ENCODE results near the gene ACSL6. TPM values are rescaled to one million over a fixed set of nuclear protein-coding genes. Genes with fewer than 3 reads are reported as not detected.

Gene ACSL6
- total RNA-seq, 1 donor, result not detected

- TF ChIP-seq, protein P1, sequence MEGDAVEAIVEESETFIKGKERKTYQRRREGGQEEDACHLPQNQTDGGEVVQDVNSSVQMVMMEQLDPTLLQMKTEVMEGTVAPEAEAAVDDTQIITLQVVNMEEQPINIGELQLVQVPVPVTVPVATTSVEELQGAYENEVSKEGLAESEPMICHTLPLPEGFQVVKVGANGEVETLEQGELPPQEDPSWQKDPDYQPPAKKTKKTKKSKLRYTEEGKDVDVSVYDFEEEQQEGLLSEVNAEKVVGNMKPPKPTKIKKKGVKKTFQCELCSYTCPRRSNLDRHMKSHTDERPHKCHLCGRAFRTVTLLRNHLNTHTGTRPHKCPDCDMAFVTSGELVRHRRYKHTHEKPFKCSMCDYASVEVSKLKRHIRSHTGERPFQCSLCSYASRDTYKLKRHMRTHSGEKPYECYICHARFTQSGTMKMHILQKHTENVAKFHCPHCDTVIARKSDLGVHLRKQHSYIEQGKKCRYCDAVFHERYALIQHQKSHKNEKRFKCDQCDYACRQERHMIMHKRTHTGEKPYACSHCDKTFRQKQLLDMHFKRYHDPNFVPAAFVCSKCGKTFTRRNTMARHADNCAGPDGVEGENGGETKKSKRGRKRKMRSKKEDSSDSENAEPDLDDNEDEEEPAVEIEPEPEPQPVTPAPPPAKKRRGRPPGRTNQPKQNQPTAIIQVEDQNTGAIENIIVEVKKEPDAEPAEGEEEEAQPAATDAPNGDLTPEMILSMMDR (IDR thresholded peaks at IDR 0.05; ENCODE audit: insufficient read depth, low read length), result no peak
- no peak for DNase-seq (ENCODE audit: low read depth)
- H3K4me3 ChIP-seq (ENCODE audit: low read depth, low read length), result no peak overlapping the region
Observed at GRCh38 chr5:131939690-131940345, 71.6 kb downstream of the ACSL6 start.

DNA sequence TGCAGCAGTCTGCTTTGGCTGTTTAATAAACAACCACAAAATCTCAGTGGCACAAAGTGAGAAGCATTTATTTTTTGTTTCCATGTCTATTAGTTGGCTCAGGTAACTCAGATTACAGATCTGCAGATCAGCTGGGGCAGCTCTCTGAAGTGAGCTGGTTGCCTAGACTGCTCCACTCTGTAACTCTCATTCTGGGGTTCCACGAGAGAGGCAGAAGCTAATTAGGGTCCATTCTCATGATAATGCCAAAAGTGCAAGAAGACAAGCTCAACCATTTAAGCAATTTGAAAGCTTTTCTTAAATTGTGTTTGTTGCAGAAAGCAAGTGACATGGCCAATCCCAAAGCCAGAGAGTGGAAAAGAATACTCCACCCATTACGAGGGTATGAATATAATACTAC lies 79.2 kb downstream of the ACSL6 start:
- H3K4me3 ChIP-seq (ENCODE audit: low read depth, low read length), result no peak overlapping the region
- TF ChIP-seq, protein P1 (IDR thresholded peaks at IDR 0.05; ENCODE audit: insufficient read depth, low read length), result no peak
- DNase-seq (ENCODE audit: low read depth), result no peak

GRCh38 chr5:131928957-131929356 lies 82.5 kb downstream of the ACSL6 start:
- no peak overlapping the region for H3K4me3 ChIP-seq (ENCODE audit: low read depth, low read length)
- no peak for DNase-seq (ENCODE audit: low read depth)
- TF ChIP-seq, protein P1 (IDR thresholded peaks at IDR 0.05; ENCODE audit: insufficient read depth, low read length), result no peak

DNA sequence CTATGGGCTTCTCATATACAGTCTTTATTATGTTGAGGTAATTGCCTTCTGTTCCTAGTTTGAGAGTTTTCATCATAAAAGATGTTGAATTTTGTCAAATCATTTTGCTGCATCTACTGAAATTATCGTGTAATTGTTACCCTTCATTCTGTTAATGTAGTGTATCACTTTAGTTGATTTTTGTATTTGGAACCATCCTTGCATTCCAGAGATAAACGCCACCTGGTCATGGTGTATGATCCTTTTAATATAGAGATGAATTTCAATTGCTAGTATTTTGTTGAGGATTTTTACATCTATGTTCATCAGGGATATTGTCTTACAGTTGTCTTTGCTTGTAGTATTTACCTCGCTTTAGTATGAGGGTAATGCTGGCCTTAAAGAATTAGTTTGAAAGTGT lies 85.3 kb downstream of the ACSL6 start:
- no peak overlapping the region for H3K4me3 ChIP-seq (ENCODE audit: low read depth, low read length)
- DNase-seq (ENCODE audit: low read depth), result no peak
- TF ChIP-seq, protein P1 (IDR thresholded peaks at IDR 0.05; ENCODE audit: insufficient read depth, low read length), result no peak

DNA sequence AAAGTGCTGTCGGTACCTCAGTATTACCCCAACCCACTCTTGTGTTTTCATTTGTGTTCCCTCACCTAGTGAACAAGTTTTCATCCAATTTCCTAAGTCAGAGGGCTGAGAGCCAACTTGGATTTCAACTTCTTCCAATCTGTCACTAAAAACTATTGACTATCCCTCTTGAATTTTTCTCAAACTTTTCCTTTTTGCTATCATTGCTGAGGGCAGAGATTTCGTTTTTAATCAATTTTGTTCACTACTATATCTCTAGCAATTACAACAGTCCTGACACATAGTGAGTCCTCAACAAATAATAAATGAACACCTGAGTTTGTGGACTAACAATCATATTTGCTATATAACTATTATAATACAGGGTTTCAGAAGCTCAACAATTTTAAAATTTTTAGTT lies 95.0 kb downstream of the ACSL6 start:
- H3K4me3 ChIP-seq (ENCODE audit: low read depth, low read length), result no peak overlapping the region
- DNase-seq (ENCODE audit: low read depth), result no peak
- TF ChIP-seq, protein P1 (IDR thresholded peaks at IDR 0.05; ENCODE audit: insufficient read depth, low read length), result no peak

GRCh38 chr5:131914472-131914871 lies 97.0 kb downstream of the ACSL6 start:
- DNase-seq (ENCODE audit: low read depth), result no peak
- no peak overlapping the region for H3K4me3 ChIP-seq (ENCODE audit: low read depth, low read length)
- TF ChIP-seq, protein P1 (IDR thresholded peaks at IDR 0.05; ENCODE audit: insufficient read depth, low read length), result no peak

- no peak overlapping the region for H3K4me3 ChIP-seq (ENCODE audit: low read depth, low read length)
- no peak for DNase-seq (ENCODE audit: low read depth)
- TF ChIP-seq, protein P1 (IDR thresholded peaks at IDR 0.05; ENCODE audit: insufficient read depth, low read length), result no peak
Observed at GRCh38 chr5:131913603-131914002, 97.9 kb downstream of the ACSL6 start.

Data from fibroblast of the aortic adventitia (primary cell).